Esophagus squamous epithelium (tissue), 4 donors: ENCODE results near the gene PHPT1.

Experiments used
- POLR2A ChIP-seq, 4 donors: fragments of 450-650 bp; IDR thresholded peaks; one replicate each; pipeline ENCODE4 v1.6.1; 2017; ENCODE audit warnings: antibody characterized with exemption in 4 of 4, mild to moderate bottlenecking in 4 of 4, moderate library complexity in 3 of 4
- TF ChIP-seq, protein P1 (sequence below), 6 experiments: fragments of 450-650 bp in 4 of 6; fragments of 200-600 bp in 2 of 6; sonication (generic) in 2 of 6; IDR thresholded peaks; one replicate each; pipeline ENCODE4 v1.5.1; 2016 to 2019; ENCODE audit warnings: antibody characterized with exemption in 6 of 6, mild to moderate bottlenecking in 4 of 6, moderate library complexity in 4 of 6

DNA sequence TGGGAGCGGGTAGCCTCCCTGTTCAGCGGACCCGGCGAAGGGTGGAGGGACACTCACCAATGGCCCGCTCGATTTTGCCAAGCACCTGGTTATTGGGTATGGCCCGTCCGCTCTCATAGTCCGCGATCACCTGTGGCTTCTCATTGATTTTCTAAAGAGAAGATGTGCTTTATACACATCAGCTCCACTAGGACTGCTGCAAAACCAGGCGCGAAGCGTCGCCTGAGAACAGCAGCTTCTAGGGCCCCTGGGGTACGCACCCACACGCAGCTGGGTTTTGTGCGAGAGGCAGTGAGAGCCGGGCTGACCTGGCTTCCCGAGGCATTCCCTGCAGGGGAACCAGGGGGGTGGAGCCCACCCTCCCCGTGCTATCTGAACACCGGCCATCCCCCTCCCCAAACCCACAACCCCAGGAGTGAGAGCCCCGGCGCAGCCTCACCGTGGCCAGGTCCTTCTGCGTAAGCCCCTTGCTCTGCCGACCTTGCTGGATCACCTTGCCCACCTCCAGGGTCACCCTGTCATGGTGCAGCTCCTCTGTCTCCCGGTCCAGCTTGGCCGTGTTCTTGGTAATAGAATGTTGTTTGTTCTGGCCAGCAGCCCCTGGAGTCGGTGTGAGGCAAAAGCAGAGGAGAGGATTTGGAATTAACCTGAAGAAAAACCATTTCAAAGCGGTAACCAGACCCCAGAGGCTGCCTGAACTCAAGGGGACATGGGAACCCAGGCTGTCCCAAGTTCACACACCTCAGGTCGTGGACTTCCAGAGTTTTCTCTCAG, 13.8 kb downstream of the PHPT1 start:
- TF ChIP-seq, protein P1, sequence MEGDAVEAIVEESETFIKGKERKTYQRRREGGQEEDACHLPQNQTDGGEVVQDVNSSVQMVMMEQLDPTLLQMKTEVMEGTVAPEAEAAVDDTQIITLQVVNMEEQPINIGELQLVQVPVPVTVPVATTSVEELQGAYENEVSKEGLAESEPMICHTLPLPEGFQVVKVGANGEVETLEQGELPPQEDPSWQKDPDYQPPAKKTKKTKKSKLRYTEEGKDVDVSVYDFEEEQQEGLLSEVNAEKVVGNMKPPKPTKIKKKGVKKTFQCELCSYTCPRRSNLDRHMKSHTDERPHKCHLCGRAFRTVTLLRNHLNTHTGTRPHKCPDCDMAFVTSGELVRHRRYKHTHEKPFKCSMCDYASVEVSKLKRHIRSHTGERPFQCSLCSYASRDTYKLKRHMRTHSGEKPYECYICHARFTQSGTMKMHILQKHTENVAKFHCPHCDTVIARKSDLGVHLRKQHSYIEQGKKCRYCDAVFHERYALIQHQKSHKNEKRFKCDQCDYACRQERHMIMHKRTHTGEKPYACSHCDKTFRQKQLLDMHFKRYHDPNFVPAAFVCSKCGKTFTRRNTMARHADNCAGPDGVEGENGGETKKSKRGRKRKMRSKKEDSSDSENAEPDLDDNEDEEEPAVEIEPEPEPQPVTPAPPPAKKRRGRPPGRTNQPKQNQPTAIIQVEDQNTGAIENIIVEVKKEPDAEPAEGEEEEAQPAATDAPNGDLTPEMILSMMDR (IDR thresholded peaks at IDR 0.05) = no peak
- TF ChIP-seq POLR2A (IDR thresholded peaks at IDR 0.05) = no peak
